LNCaP clone FGC (cell line): Measurements from ENCODE around the gene ALAS1.
"Not testable (repeated sequence)": the region's sequence is repeated elsewhere in the genome, so short reads cannot be mapped to it uniquely, and the experiment has no call there.

ENCODE experiments used
- DNase-seq: peaks from one replicate; pipeline ENCODE4 v3.0.0-alpha.2; 2011; ENCODE audit warnings: low read depth
- H3K4me3 ChIP-seq: 2 replicates; pipeline ENCODE4 v1.5.1; 2011; ENCODE audit warnings: mild to moderate bottlenecking, low read depth, low read length, control low read depth
- CTCF ChIP-seq: IDR thresholded peaks from 2 replicates; pipeline ENCODE4 v1.5.1; 2012; ENCODE audit warnings: mild to moderate bottlenecking; ENCODE audit not compliant: control insufficient read depth, insufficient read depth; ENCODE audit errors: extremely low read depth

Gene ALAS1

GRCh38 chr3:52177701-52178042 lies 20.3 kb upstream of the ALAS1 start:
- no peak overlapping the region for H3K4me3 ChIP-seq
- TF ChIP-seq CTCF: no peak
- no peak for DNase-seq

- DNase-seq, H3K4me3 ChIP-seq: not testable (repeated sequence)
These were observed 19.8 kb upstream of the ALAS1 start for GRCh38 chr3:52178126-52178525.

- no peak for TF ChIP-seq CTCF
- no peak for DNase-seq
- no peak overlapping the region for H3K4me3 ChIP-seq
These were observed 19.4 kb upstream of the ALAS1 start for GRCh38 chr3:52178537-52178936.

- no peak for TF ChIP-seq CTCF
- no peak for DNase-seq
- H3K4me3 ChIP-seq: no peak overlapping the region
These were observed 16.4 kb upstream of the ALAS1 start for GRCh38 chr3:52181543-52181942.

GRCh38 chr3:52182196-52182595 lies 15.8 kb upstream of the ALAS1 start:
- DNase-seq: no peak
- H3K4me3 ChIP-seq: no peak overlapping the region
- no peak for TF ChIP-seq CTCF

GRCh38 chr3:52182691-52183090 lies 15.3 kb upstream of the ALAS1 start:
- DNase-seq: no peak
- H3K4me3 ChIP-seq: no peak overlapping the region
- no peak for TF ChIP-seq CTCF

GRCh38 chr3:52183786-52184445 lies 14.0 kb upstream of the ALAS1 start:
- DNase-seq: no peak
- H3K4me3 ChIP-seq: no peak overlapping the region
- TF ChIP-seq CTCF: no peak
